IMR-90 (cell line): ENCODE results near the gene INPP5D. TPM values are rescaled to one million over a fixed set of nuclear protein-coding genes. Genes with fewer than 3 reads are reported as not detected.

Experiments used
- ATAC-seq: fragments of 200-7000 bp; cut with Tn5 transposase; 2 replicates; pipeline ENCODE4 v1.9.1; 2020; ENCODE audit warnings: low read depth, mild to moderate bottlenecking, moderate library complexity
- BruUV-seq: library from RNA; stranded (reverse); fragments of 400-500 nt; replicated peaks from 2 replicates; lab custom pipeline; 2021; lab: Mats Ljungman, UMichigan
- CTCF ChIA-PET: fragments of 300-600 bp; formaldehyde crosslinking; extraction: SDS; loops from one replicate; lab custom pipeline; 2021; ENCODE audit warnings: antibody characterized with exemption; lab: Yijun Ruan, JAX
- POLR2A ChIA-PET: fragments of 300-600 bp; sonication (Branson Sonifier 250); formaldehyde crosslinking; loops from one replicate; lab custom pipeline; 2022; ENCODE audit warnings: antibody characterized with exemption; ENCODE audit not compliant: unreplicated experiment; lab: Charles Lee
- DNase-seq: peaks from one replicate; pipeline ENCODE4 v3.0.0; 2013
- H2AFZ ChIP-seq: replicated peaks from 2 replicates; pipeline ENCODE3; 2013; ENCODE audit warnings: low read length, mild to moderate bottlenecking; ENCODE audit not compliant: poor library complexity
- H2AK5ac ChIP-seq: 2 replicates; pipeline ENCODE4 v1.6.1; 2013; ENCODE audit warnings: low read depth, low read length, inconsistent platforms
- H2AK9ac ChIP-seq: replicated peaks from 2 replicates; pipeline ENCODE3; 2013; ENCODE audit warnings: mild to moderate bottlenecking, low read depth, low read length, moderate library complexity; ENCODE audit not compliant: poor library complexity
- H2BK120ac ChIP-seq: 2 replicates; pipeline ENCODE4 v1.6.1; 2013; ENCODE audit warnings: low read depth, low read length, inconsistent platforms
- H2BK15ac ChIP-seq: 3 replicates; pipeline ENCODE4 v1.6.1; 2013; ENCODE audit warnings: low read depth, low read length, inconsistent platforms
- H2BK20ac ChIP-seq: 2 replicates; pipeline ENCODE4 v1.6.1; 2013; ENCODE audit warnings: low read depth, mild to moderate bottlenecking, inconsistent platforms, low read length, moderate library complexity
- H2BK5ac ChIP-seq: 2 replicates; pipeline ENCODE4 v1.6.1; 2013; ENCODE audit warnings: mild to moderate bottlenecking, low read depth, low read length, inconsistent platforms; ENCODE audit not compliant: poor library complexity, severe bottlenecking
- H3K14ac ChIP-seq: replicated peaks from 2 replicates; pipeline ENCODE4 v1.6.1; 2013; ENCODE audit warnings: low read depth, low read length, inconsistent platforms
- H3K18ac ChIP-seq: 2 replicates; pipeline ENCODE4 v1.6.1; 2013; ENCODE audit warnings: low read depth, low read length, control low read depth
- H3K23ac ChIP-seq: 2 replicates; pipeline ENCODE4 v1.6.1; 2013; ENCODE audit warnings: low read depth, low read length, inconsistent platforms
- H3K27ac ChIP-seq: 2 replicates; pipeline ENCODE4 v1.5.1; 2013; ENCODE audit warnings: mild to moderate bottlenecking, control low read depth, low read length; ENCODE audit not compliant: insufficient read depth
- H3K27me3 ChIP-seq: 2 replicates; pipeline ENCODE4 v1.6.1; 2013; ENCODE audit warnings: low read length; ENCODE audit not compliant: control insufficient read depth, insufficient read depth
- H3K36me3 ChIP-seq: 2 replicates; pipeline ENCODE4 v1.6.1; 2013; ENCODE audit warnings: low read length, mixed read lengths; ENCODE audit not compliant: control insufficient read depth, insufficient read depth
- H3K4ac ChIP-seq: 2 replicates; pipeline ENCODE4 v1.6.1; 2013; ENCODE audit warnings: low read depth, low read length, inconsistent platforms
- H3K4me1 ChIP-seq: 2 replicates; pipeline ENCODE4 v1.6.1; 2013; ENCODE audit warnings: low read length, mixed read lengths; ENCODE audit not compliant: control insufficient read depth, insufficient read depth
- H3K4me2 ChIP-seq: 2 replicates; pipeline ENCODE4 v1.6.1; 2013; ENCODE audit warnings: low read depth, mild to moderate bottlenecking, control low read depth, low read length, moderate library complexity
- H3K4me3 ChIP-seq: 2 replicates; pipeline ENCODE4 v1.5.1; 2013; ENCODE audit warnings: low read depth, mild to moderate bottlenecking, control low read depth, low read length, moderate library complexity; ENCODE audit not compliant: insufficient read depth
- H3K56ac ChIP-seq: 2 replicates; pipeline ENCODE4 v1.6.1; 2013; ENCODE audit warnings: low read length, inconsistent platforms; ENCODE audit not compliant: insufficient read depth; ENCODE audit errors: extremely low read depth
- H3K79me1 ChIP-seq, 2 experiments: 2 replicates each; pipeline ENCODE4 v1.6.1; 2013; ENCODE audit warnings: low read length in 2 of 2, inconsistent platforms in 1 of 2, low read depth in 1 of 2
- H3K9ac ChIP-seq: 2 replicates; pipeline ENCODE4 v1.6.1; 2013; ENCODE audit warnings: low read depth, low read length, control low read depth
- H3K9me1 ChIP-seq: 2 replicates; pipeline ENCODE4 v1.6.1; 2013; ENCODE audit warnings: low read length, inconsistent platforms; ENCODE audit not compliant: insufficient read depth
- H3K9me3 ChIP-seq: 2 replicates; pipeline ENCODE4 v1.6.1; 2013; ENCODE audit warnings: low read length; ENCODE audit not compliant: control insufficient read depth, insufficient read depth
- H4K20me1 ChIP-seq: 2 replicates; pipeline ENCODE4 v1.6.1; 2013; ENCODE audit warnings: low read length, inconsistent platforms; ENCODE audit not compliant: insufficient read depth
- H4K5ac ChIP-seq: 2 replicates; pipeline ENCODE4 v1.6.1; 2013; ENCODE audit warnings: mild to moderate bottlenecking, low read depth, low read length, control low read depth
- H4K8ac ChIP-seq, 2 experiments: 2 replicates each; pipeline ENCODE4 v1.6.1; 2013; ENCODE audit warnings: low read depth in 2 of 2, low read length in 2 of 2, control low read depth in 1 of 2, inconsistent platforms in 1 of 2
- H4K91ac ChIP-seq: 2 replicates; pipeline ENCODE4 v1.6.1; 2013; ENCODE audit warnings: low read depth, low read length, inconsistent platforms; ENCODE audit not compliant: insufficient read depth
- MAZ ChIP-seq: IDR thresholded peaks from 2 replicates; pipeline ENCODE4 v1.6.1; 2012; ENCODE audit warnings: low read depth, mild to moderate bottlenecking, low read length, improper control_type of control experiment, moderate library complexity, borderline replicate concordance
- SMC3 ChIP-seq: fragments of 150-350 bp; IDR thresholded peaks from 2 replicates; pipeline ENCODE4 v1.6.1; 2016; ENCODE audit warnings: low read depth, mild to moderate bottlenecking, antibody characterized with exemption, low read length, moderate library complexity
- WGBS, 2 experiments: methylation state at CpG; one replicate each; pipeline versions ENCODE4 v1.1.5 to v1.1.7; 2013; ENCODE audit warnings: missing lambda C conversion rate in 2 of 2; ENCODE audit not compliant: insufficient read length in 1 of 2; ENCODE audit errors: extremely low coverage in 2 of 2; 5-methylcytosine and 5-hydroxymethylcytosine counted together
- dilution Hi-C: fragments of 300-500 bp; cut with HindIII; formaldehyde crosslinking; loops from one replicate; pipeline ENCODE4 v1.14.3; 2018; ENCODE audit warnings: low sequenced_read_pairs; ENCODE audit not compliant: unreplicated experiment
- in situ Hi-C: fragments of 300-500 bp; cut with MboI; formaldehyde crosslinking; loops from 3 replicates; pipeline ENCODE4 v1.14.3; 2019; ENCODE audit warnings: low sequenced_read_pairs, inconsistent platforms, mixed read lengths
- intact Hi-C: fragments of 100-400 bp; cut with micrococcal nuclease; formaldehyde crosslinking; loops from 2 replicates; pipeline ENCODE4 v1.10.0; 2022
- polyA plus RNA-seq, 3 experiments: library from polyadenylated mRNA; depleted of rRNA; stranded (reverse); fragments of >200 nt; gene quantifications; 2 replicates each; pipeline ENCODE4 v1.2.3, GENCODE V29; 2012; ENCODE audit warnings: low replicate concordance in 1 of 3
- total RNA-seq: library from RNA; depleted of rRNA; stranded (reverse); fragments of >200 nt; gene quantifications from 2 replicates; pipeline ENCODE4 v1.2.3, GENCODE V29; 2012

The INPP5D gene
- total and polyA plus RNA-seq, 2 of the 4 experiments (the other 2 are of a cell fraction), result 0.18 to 0.29 TPM

- ATAC-seq, result no peak
- Histone ChIP-seq H3K14ac (no peak overlapping the region), H2AK9ac (peak overlapping the region; percentile 65), H2AK5ac (no peak overlapping the region), H4K8ac (no peak overlapping the region), H2BK120ac (no peak overlapping the region), H2BK5ac (no peak overlapping the region), H2BK20ac (no peak overlapping the region), H3K27me3 (peaks cover 4% of the 10 kb centered on the region; the same call in 1 of the 2 replicates), H3K56ac (no peak overlapping the region), H3K4ac (no peak overlapping the region), H3K23ac (no peak overlapping the region), H4K91ac (no peak overlapping the region), H3K9me1 (no peaks in the 10 kb centered on the region), H3K4me1 (no peaks in the 10 kb centered on the region), H3K4me2 (no peak overlapping the region), H3K9ac (no peak overlapping the region), H3K4me3 (no peak overlapping the region), H4K5ac (no peak overlapping the region), H3K36me3 (no peaks in the 10 kb centered on the region), H3K27ac (no peak overlapping the region), H3K9me3 (no peaks in the 10 kb centered on the region), H4K20me1 (no peaks in the 10 kb centered on the region), H2AFZ (no peak overlapping the region), H3K18ac (no peak overlapping the region), H3K79me1 (no peaks in the 10 kb centered on the region), H2BK15ac (no peak overlapping the region)
- no peak for TF ChIP-seq MAZ
- no peak for TF ChIP-seq SMC3
- ChIA-PET CTCF (no interaction called here), POLR2A (no interaction called here)
- no peak for DNase-seq
- in situ Hi-C loops (no loop called here), dilution Hi-C loops (no loop called here), intact Hi-C loops (no loop called here)
- BruUV-seq, result no TSS peak
- WGBS, 2 experiments, result no CpG with 5 or more reads among the region's 2 CpGs
These were observed 39.7 kb upstream of the INPP5D start for GRCh38 chr2:233020454-233020853.
